ENCODE data around the gene SMPD3.

DNA sequence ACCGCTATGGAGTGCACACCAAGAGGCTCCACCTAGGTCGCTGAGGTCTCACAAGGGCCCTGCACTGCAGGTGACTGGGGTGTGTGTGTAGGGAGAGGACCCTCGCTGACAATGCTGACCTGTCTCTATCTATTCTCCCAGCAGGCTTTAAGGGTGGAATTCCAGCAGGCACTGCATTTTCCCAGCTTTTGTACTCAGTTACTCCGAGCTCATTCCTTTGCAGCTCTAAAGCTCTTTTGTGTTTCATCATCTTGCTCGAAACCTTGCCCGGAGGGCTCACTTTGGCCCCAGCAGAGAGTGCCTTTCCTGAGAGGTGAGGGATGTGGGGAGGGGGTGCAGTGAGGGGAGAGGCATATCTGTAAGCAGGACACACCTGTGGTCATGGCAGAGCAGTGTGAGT lies 39.3 kb downstream of the SMPD3 start:
- TF ChIP-seq, protein P1, sequence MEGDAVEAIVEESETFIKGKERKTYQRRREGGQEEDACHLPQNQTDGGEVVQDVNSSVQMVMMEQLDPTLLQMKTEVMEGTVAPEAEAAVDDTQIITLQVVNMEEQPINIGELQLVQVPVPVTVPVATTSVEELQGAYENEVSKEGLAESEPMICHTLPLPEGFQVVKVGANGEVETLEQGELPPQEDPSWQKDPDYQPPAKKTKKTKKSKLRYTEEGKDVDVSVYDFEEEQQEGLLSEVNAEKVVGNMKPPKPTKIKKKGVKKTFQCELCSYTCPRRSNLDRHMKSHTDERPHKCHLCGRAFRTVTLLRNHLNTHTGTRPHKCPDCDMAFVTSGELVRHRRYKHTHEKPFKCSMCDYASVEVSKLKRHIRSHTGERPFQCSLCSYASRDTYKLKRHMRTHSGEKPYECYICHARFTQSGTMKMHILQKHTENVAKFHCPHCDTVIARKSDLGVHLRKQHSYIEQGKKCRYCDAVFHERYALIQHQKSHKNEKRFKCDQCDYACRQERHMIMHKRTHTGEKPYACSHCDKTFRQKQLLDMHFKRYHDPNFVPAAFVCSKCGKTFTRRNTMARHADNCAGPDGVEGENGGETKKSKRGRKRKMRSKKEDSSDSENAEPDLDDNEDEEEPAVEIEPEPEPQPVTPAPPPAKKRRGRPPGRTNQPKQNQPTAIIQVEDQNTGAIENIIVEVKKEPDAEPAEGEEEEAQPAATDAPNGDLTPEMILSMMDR (IDR thresholded peaks at IDR 0.05): no peak
- TF ChIP-seq POLR2A (IDR thresholded peaks at IDR 0.05): no peak

Data from uterus (tissue), 2 donors.